Common myeloid progenitor, CD34-positive (primary cell): ENCODE results near the gene NEGR1.
A peak's percentile ranks its signal among the peaks of the same experiment; 100 is the strongest.

Source experiments
- CTCF ChIA-PET: fragments of 350-600 bp; sonication (Branson Sonifier 250); formaldehyde crosslinking; loops from one replicate; lab custom pipeline; 2021; ENCODE audit warnings: antibody characterized with exemption; lab: Charles Lee
- POLR2A ChIA-PET: fragments of 350-600 bp; sonication (Branson Sonifier 250); formaldehyde crosslinking; loops from one replicate; lab custom pipeline; 2021; ENCODE audit warnings: antibody characterized with exemption; lab: Charles Lee
- DNase-seq, 3 donors: peaks; one replicate each; pipeline versions ENCODE4 v3.0.0 to v3.0.0-alpha.2; 2013
- H3K27ac ChIP-seq, 2 experiments: 1 replicate in 1 of 2; 2 replicates in 1 of 2; pipeline ENCODE4 v1.7.0; 2013; ENCODE audit warnings: inconsistent platforms in 2 of 2, low read length in 2 of 2, mild to moderate bottlenecking in 2 of 2, low read depth in 1 of 2, moderate library complexity in 1 of 2; ENCODE audit not compliant: severe bottlenecking in 2 of 2, insufficient read depth in 1 of 2, poor library complexity in 1 of 2
- H3K27me3 ChIP-seq, 5 experiments: replicated peaks in 2 of 5; 1 replicate in 3 of 5; 2 replicates in 2 of 5; pipeline versions ENCODE4 v1.6.1 to v1.7.0; 2013; ENCODE audit warnings: low read length in 4 of 5, mild to moderate bottlenecking in 2 of 5, moderate library complexity in 2 of 5, inconsistent platforms in 1 of 5; ENCODE audit not compliant: insufficient read depth in 5 of 5, control insufficient read depth in 4 of 5
- H3K36me3 ChIP-seq, 4 experiments: 1 replicate in 2 of 4; 2 replicates in 2 of 4; pipeline versions ENCODE4 v1.6.1 to v1.7.0; 2013; ENCODE audit warnings: low read length in 3 of 4, control low read depth in 1 of 4, mild to moderate bottlenecking in 1 of 4; ENCODE audit not compliant: control insufficient read depth in 4 of 4, insufficient read depth in 4 of 4
- H3K4me1 ChIP-seq, 4 experiments: 1 replicate in 3 of 4; 2 replicates in 1 of 4; pipeline versions ENCODE4 v1.6.1 to v1.7.1; 2013; ENCODE audit warnings: low read length in 3 of 4, mild to moderate bottlenecking in 3 of 4, control low read depth in 1 of 4, inconsistent platforms in 1 of 4, moderate library complexity in 1 of 4; ENCODE audit not compliant: control insufficient read depth in 4 of 4, insufficient read depth in 4 of 4; ENCODE audit errors: control extremely low read depth in 1 of 4
- H3K4me3 ChIP-seq, 7 experiments: 1 replicate in 4 of 7; 2 replicates in 3 of 7; pipeline versions ENCODE4 v1.5.1 to v1.7.0; 2013; ENCODE audit warnings: mild to moderate bottlenecking in 7 of 7, low read length in 6 of 7, moderate library complexity in 6 of 7, inconsistent platforms in 2 of 7, low read depth in 2 of 7, control low read depth in 1 of 7; ENCODE audit not compliant: insufficient read depth in 4 of 7, control insufficient read depth in 1 of 7; ENCODE audit errors: extremely low read depth in 1 of 7
- H3K9me3 ChIP-seq, 5 experiments: 1 replicate in 4 of 5; 2 replicates in 1 of 5; pipeline versions ENCODE4 v1.6.1 to v1.7.1; 2013; ENCODE audit warnings: low read length in 4 of 5, mild to moderate bottlenecking in 2 of 5, inconsistent platforms in 1 of 5, low read depth in 1 of 5, moderate library complexity in 1 of 5; ENCODE audit not compliant: control insufficient read depth in 4 of 5, insufficient read depth in 2 of 5; ENCODE audit errors: control extremely low read depth in 1 of 5
- WGBS: methylation state at CpG from one replicate; pipeline ENCODE4 v1.1.5; 2013; ENCODE audit not compliant: insufficient coverage; 5-methylcytosine and 5-hydroxymethylcytosine counted together

The NEGR1 gene

GRCh38 chr1:72281144-72281543, 1.2 kb downstream of the NEGR1 start:
- peak in 2 of 3 donors; percentile 42 to 60 for DNase-seq
- Histone ChIP-seq H3K9me3 (no peaks in the 10 kb centered on the region), H3K36me3 (no peaks in the 10 kb centered on the region), H3K4me1 (peaks cover 7 to 43% (median 25%) of the 10 kb centered on the region in 4 experiments), H3K4me3 (peak overlapping the region in 5 of 7 experiments; percentile 93 to 98 (median 95)), H3K27me3 (no peaks in the 10 kb centered on the region), H3K27ac (no peak overlapping the region)
- ChIA-PET CTCF (interaction anchor here (0.7 to 1.5 kb wide), 2 partner anchors 10 to 12 kb away, joined by 3 to 5 read pairs; no protein-coding TSS in a partner anchor), POLR2A (interaction anchor here (0.6 kb wide), 1 partner anchor 20 kb away, joined by 3 read pairs; no protein-coding TSS in a partner anchor)
- 4% methylated on average over 2 of the region's 2 CpGs for WGBS

GRCh38 chr1:72280711-72281110, 1.6 kb downstream of the NEGR1 start:
- peak in 2 of 3 donors; percentile 51 to 69 for DNase-seq
- H3K27me3 ChIP-seq, result no peaks in the 10 kb centered on the region

GRCh38 chr1:72280131-72280530, 2.2 kb downstream of the NEGR1 start:
- ChIA-PET CTCF (interaction anchor here (0.7 to 1.5 kb wide), 4 partner anchors 8 to 18 kb away, joined by 3 to 5 read pairs (median 3); no protein-coding TSS in a partner anchor), POLR2A (no interaction called here)
- H3K27me3 ChIP-seq, result no peaks in the 10 kb centered on the region
- H3K36me3 ChIP-seq, result no peaks in the 10 kb centered on the region
- DNase-seq, result no peak
- H3K27ac ChIP-seq, result no peak overlapping the region
- peak overlapping the region in 4 of 7 experiments; percentile 20 to 98 (median 46) for H3K4me3 ChIP-seq
- no peaks in the 10 kb centered on the region for H3K9me3 ChIP-seq
- H3K4me1 ChIP-seq, result peaks cover 7 to 38% (median 21%) of the 10 kb centered on the region in 4 experiments

More at GRCh38 chr1:72280711-72281110, 1.6 kb downstream of the NEGR1 start:
- peak overlapping the region in 5 of 7 experiments; percentile 93 to 98 (median 95) for H3K4me3 ChIP-seq
- H3K4me1 ChIP-seq, result peaks cover 7 to 43% (median 23%) of the 10 kb centered on the region in 4 experiments
- ChIA-PET CTCF (interaction anchor here (0.7 to 1.5 kb wide), 3 partner anchors 8 to 11 kb away, joined by 3 to 5 read pairs (median 3); no protein-coding TSS in a partner anchor), POLR2A (interaction anchor here (0.6 kb wide), 1 partner anchor 19 kb away, joined by 3 read pairs; no protein-coding TSS in a partner anchor)
- H3K36me3 ChIP-seq, result no peaks in the 10 kb centered on the region
- H3K27ac ChIP-seq, result no peak overlapping the region
- WGBS, result no CpG with 5 or more reads among the region's 1 CpG
- no peaks in the 10 kb centered on the region for H3K9me3 ChIP-seq

GRCh38 chr1:72278461-72278860, 3.9 kb downstream of the NEGR1 start:
- DNase-seq, result peak in 2 of 3 donors; percentile 53 to 69
- Histone ChIP-seq H3K27ac (no peak overlapping the region), H3K4me1 (peaks cover 0 to 28% (median 16%) of the 10 kb centered on the region in 4 experiments), H3K27me3 (no peaks in the 10 kb centered on the region), H3K36me3 (no peaks in the 10 kb centered on the region), H3K4me3 (no peak overlapping the region), H3K9me3 (no peaks in the 10 kb centered on the region)
- ChIA-PET POLR2A (no interaction called here), CTCF (no interaction called here)

- Histone ChIP-seq H3K27me3 (no peaks in the 10 kb centered on the region), H3K4me1 (no peaks in the 10 kb centered on the region), H3K36me3 (peaks cover 0 to 4% (median 0%) of the 10 kb centered on the region in 4 experiments), H3K4me3 (no peak overlapping the region), H3K9me3 (peaks cover 0 to 4% (median 3%) of the 10 kb centered on the region in 5 experiments), H3K27ac (no peak overlapping the region)
- POLR2A ChIA-PET, result no interaction called here
- CTCF ChIA-PET, result interaction anchor here (1.0 kb wide), 1 partner anchor 9 kb away, joined by 3 read pairs; no protein-coding TSS in a partner anchor
- DNase-seq, result peak in 2 of 3 donors; percentile 40 to 69
- 100% methylated on average over 1 of the region's 6 CpGs for WGBS
These were observed 10.7 kb downstream of the NEGR1 start for GRCh38 chr1:72271555-72272085.

- no peak for DNase-seq
- CTCF ChIA-PET, result interaction anchor here (1.2 kb wide), 1 partner anchor 17 kb away, joined by 3 read pairs; no protein-coding TSS in a partner anchor
- POLR2A ChIA-PET, result no interaction called here
These were observed 19.6 kb downstream of the NEGR1 start for GRCh38 chr1:72262735-72263134.

GRCh38 chr1:72253132-72253531, 29.2 kb downstream of the NEGR1 start:
- Histone ChIP-seq H3K9me3 (no peaks in the 10 kb centered on the region), H3K4me3 (no peak overlapping the region), H3K4me1 (no peaks in the 10 kb centered on the region), H3K27me3 (no peaks in the 10 kb centered on the region), H3K36me3 (peaks cover 0 to 3% (median 0%) of the 10 kb centered on the region in 4 experiments), H3K27ac (no peak overlapping the region)
- no peak for DNase-seq
- ChIA-PET POLR2A (interaction anchor here (0.8 kb wide), 1 partner anchor 10 kb away, joined by 3 read pairs; no protein-coding TSS in a partner anchor), CTCF (no interaction called here)

More at GRCh38 chr1:72262735-72263134, 19.6 kb downstream of the NEGR1 start:
- H3K4me3 ChIP-seq, result no peak overlapping the region
- no CpG with 5 or more reads among the region's 2 CpGs for WGBS
- H3K36me3 ChIP-seq, result no peaks in the 10 kb centered on the region
- H3K9me3 ChIP-seq, result no peaks in the 10 kb centered on the region
- no peak overlapping the region for H3K27ac ChIP-seq
- no peaks in the 10 kb centered on the region for H3K27me3 ChIP-seq
- H3K4me1 ChIP-seq, result no peaks in the 10 kb centered on the region
